Hepatic stellate cell (primary cell): Measurements from ENCODE around the gene MORF4L1.
A peak's percentile ranks its signal among the peaks of the same experiment; 100 is the strongest.
"Not testable (repeated sequence)": the region's sequence is repeated elsewhere in the genome, so short reads cannot be mapped to it uniquely, and the experiment has no call there.

Source experiments
- DNase-seq: peaks from one replicate; pipeline ENCODE4 v3.0.0; 2011; ENCODE audit warnings: low spot score

MORF4L1 gene

GRCh38 chr15:78855746-78856145 is 16.9 kb upstream of the MORF4L1 start:
- DNase-seq: no peak

- peak; percentile 67 for DNase-seq
Measured at GRCh38 chr15:78859971-78860719, 12.5 kb upstream of the MORF4L1 start.

DNA sequence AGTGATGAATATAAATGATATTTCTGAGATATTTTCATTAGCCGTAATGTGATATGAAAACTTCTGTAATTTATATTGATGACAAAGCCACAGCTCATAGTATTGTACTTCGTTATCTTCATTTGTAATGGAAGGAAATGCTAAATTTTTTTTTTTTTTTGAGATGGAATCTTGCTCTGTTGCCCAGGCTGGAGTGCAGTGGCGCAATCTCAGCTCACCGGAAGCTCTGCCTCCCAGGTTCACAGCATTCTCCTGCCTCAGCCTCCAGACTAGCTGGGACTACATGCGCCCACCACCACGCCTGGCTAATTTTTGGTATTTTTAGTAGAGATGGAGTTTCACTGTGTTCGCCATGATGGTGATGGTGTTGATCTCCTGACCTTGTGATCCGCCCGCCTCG is 7.1 kb upstream of the MORF4L1 start:
- DNase-seq: not testable (repeated sequence)

- not testable (repeated sequence) for DNase-seq
Measured at GRCh38 chr15:78866031-78866430, 6.7 kb upstream of the MORF4L1 start.

DNA sequence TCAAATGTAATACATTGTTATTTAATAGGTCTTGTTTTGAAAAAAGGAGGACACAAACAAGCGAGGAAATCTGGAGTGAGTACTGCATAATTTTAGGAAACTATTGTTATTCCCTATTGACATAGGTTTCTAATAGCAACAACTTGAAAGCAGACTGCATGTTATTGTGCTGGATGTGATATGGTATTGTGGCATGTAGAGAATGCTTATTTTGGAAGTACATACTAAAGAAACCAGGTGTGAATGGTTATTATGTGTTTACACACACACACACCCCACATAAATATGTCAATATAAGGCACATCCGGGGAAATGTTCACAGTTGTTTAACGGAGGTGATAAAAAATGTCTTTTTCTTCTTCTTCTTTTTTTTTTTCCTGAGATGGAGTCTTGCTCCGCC is 5.9 kb upstream of the MORF4L1 start:
- no peak for DNase-seq

- no peak for DNase-seq
Measured at GRCh38 chr15:78868366-78868765, 4.3 kb upstream of the MORF4L1 start.

GRCh38 chr15:78871483-78872127 is 1.1 kb upstream of the MORF4L1 start:
- DNase-seq: not testable (repeated sequence)

DNA sequence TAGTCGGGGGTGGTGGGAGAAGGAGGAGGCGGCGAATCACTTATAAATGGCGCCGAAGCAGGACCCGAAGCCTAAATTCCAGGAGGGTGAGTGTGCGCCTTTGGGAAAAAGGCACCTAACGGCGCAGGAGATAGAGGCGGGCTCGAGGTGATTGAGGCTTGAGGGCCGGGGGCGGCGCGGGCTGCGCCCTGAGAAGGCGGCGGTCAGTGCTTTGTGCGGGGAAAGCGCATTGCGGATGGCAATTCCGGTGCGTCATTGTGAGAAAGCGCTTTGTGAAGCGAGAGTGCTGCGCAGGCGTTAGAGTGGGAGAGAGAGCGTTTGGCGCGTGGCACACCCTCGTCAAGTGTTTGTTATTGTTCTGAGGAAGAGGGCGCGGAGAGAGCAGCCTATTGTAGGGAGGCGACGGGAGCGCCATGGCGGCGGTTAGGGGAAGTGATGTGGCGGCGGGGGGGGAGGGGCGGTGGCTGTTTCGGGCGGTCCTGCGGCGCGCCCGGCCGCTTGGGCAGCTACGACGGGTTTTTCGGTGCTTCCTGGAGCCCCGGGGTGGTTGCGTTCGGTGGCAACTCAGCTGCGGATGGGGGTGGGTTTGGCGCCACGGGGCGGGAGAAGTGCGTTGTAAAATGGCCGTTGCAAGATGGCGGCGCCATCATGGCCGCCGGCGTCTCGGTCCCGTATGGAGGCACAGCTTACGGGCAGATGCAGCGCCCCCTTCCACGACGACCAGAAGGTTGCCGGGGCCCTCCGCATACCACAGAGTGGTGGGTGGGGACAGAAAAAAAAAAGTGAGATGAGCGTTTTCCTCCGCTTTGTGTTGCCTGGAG is 492 bp downstream of the MORF4L1 start:
- DNase-seq: peak; percentile 73

GRCh38 chr15:78873793-78874765 is 1.4 kb downstream of the MORF4L1 start:
- no peak for DNase-seq

- no peak for DNase-seq
Measured at GRCh38 chr15:78875107-78875914, 2.6 kb downstream of the MORF4L1 start.

DNA sequence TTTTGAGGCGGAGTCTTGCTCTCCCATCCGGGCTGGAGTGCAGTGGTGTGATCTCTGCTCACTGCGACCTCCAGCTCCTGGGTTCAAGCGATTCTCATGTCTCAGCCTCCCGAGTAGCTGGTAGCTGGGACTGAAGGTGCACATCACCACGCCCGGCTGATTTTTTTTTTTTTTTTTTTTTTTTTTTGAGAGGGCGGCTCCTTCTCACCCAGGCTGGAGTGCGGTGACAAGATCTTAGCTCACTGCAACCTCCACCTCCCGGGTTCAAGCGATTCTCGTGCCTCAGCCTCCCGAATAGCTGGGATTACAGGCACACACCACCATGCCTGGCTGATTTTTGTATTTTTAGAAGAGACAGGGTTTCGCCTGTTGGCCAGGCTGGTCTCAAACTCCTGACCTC is 4.3 kb downstream of the MORF4L1 start:
- DNase-seq: not testable (repeated sequence)

DNA sequence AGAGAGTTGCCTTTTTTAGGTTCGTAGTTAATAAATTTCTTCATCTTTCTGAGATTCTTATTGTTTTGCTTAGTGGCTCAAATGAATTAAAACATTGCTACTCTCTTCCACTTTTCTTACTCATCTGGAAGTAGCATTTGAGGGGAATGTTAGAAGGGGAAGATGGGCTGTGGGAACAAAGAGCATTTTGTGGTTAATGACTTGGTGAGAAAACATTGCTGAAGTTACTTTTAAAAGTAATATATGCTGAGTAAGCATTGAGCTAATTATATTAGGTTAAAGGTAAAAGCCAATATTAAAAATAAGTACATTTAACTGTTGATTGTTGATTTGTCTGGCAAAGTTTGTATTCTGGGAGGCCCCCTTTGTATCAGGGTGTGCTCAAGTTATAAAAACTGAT is 5.7 kb downstream of the MORF4L1 start:
- DNase-seq: peak; percentile 31

DNA sequence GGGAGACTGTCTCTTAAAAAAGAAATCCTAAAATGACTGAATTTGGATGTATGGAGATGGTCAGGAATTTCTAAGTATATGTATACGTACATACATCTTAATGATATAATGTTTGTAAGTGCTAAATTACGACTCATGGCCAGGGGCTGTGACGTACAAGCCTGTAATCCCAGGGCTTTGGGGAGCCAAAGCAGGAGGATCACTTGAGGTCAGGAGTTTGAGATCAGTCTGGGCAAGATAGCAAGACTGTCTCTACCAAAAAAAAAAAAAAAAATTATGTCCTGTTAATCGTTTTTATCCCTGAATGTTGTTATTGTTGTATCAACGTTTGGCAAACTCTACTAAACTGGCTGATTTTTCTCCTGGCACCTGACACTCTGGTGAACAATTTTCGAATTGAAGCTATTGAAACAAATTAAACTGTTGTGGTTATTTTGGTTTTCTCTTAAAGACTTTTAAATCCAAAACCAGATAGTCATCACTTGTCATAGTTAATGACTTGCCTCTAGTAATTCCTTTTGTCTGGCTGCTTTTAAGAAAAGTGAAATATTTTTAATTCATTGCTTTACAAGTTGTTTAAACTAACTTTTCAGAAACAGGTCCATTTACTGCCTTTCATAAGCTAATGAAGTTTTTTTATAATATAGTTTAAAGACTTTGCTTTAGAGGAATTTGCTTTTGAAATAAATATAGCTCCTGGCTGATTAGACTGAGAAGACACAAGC is 7.0 kb downstream of the MORF4L1 start:
- DNase-seq: no peak

DNA sequence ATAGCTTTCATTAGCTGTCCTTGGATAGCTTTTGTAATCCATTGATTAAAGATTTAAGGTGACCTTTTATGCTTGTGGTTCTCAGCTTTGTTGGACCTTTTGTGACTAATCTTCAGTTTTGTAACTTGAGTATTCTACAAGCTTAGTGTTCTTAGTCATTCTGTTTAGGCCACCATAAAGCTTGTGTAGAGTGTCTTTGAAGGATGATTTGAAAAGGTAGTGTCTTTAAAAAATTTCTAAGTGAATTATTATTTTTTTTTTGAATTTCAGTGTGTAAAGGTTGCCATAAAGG is 7.5 kb downstream of the MORF4L1 start:
- DNase-seq: no peak

- DNase-seq: peak; percentile 37
Measured at GRCh38 chr15:78880813-78881212, 8.1 kb downstream of the MORF4L1 start.

GRCh38 chr15:78881681-78882080 is 9.0 kb downstream of the MORF4L1 start:
- DNase-seq: no peak

GRCh38 chr15:78889000-78889399 is 16.3 kb downstream of the MORF4L1 start:
- no peak for DNase-seq

GRCh38 chr15:78893538-78893937 is 20.8 kb downstream of the MORF4L1 start:
- no peak for DNase-seq

- no peak for DNase-seq
Measured at GRCh38 chr15:78895471-78895870, 22.8 kb downstream of the MORF4L1 start.

DNA sequence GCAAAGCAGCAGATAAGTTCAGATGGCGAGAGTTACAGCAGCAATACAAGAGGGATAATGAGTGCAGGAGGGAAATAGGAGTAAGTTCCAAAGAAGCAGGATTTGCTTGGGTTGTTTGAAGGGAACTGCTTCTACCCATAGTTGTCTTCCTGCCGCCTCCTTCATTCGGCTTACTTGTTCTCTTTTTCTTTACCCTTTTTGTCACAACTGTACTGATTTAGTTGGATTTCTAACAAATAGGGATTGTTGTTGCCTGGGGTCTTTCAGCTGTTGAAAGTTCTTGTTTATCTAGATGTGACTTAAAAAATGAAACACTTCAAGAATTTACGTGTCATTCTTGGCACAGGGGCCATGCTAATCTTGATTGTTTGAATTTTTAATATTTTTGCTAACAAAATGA is 25.9 kb downstream of the MORF4L1 start:
- no peak for DNase-seq
